GM23338 (cell line): ENCODE results near the gene PROS1. TPM values are rescaled to one million over a fixed set of nuclear protein-coding genes. Genes with fewer than 3 reads are reported as not detected.

Source experiments
- ATAC-seq: fragments of 200-7000 bp; cut with Tn5 transposase; 3 replicates; pipeline ENCODE4 v1.9.1; 2020
- DNase-seq: peaks from one replicate; pipeline ENCODE4 v3.0.0-alpha.2; 2015; ENCODE audit warnings: low spot score
- H2AFZ ChIP-seq: fragments of 200-600 bp; sonication (generic); 2 replicates; pipeline ENCODE4 v1.8.0; 2016; ENCODE audit warnings: antibody characterized with exemption, mild to moderate bottlenecking, moderate library complexity
- H3F3A ChIP-seq: fragments of 200-600 bp; sonication (generic); replicated peaks from 2 replicates; pipeline ENCODE4 v1.8.0; 2017; ENCODE audit warnings: antibody characterized with exemption, mixed run types, low read depth
- H3K27ac ChIP-seq: fragments of 200-600 bp; sonication (generic); 2 replicates; pipeline ENCODE4 v1.6.1; 2016; ENCODE audit warnings: low read depth
- H3K27me3 ChIP-seq: fragments of 200-600 bp; sonication (generic); 2 replicates; pipeline ENCODE4 v1.8.0; 2016; ENCODE audit warnings: mild to moderate bottlenecking, mixed run types, moderate library complexity; ENCODE audit not compliant: insufficient read depth
- H3K36me3 ChIP-seq: fragments of 200-600 bp; sonication (generic); 2 replicates; pipeline ENCODE4 v1.8.0; 2016; ENCODE audit warnings: mild to moderate bottlenecking; ENCODE audit not compliant: insufficient read depth
- H3K4me1 ChIP-seq: fragments of 200-600 bp; sonication (generic); 2 replicates; pipeline ENCODE4 v1.8.0; 2016; ENCODE audit warnings: mild to moderate bottlenecking, moderate library complexity; ENCODE audit not compliant: insufficient read depth
- H3K4me2 ChIP-seq: fragments of 200-600 bp; sonication (generic); 2 replicates; pipeline ENCODE4 v1.7.1; 2017; ENCODE audit warnings: mixed run types
- H3K4me3 ChIP-seq: fragments of 200-600 bp; sonication (generic); 2 replicates; pipeline ENCODE4 v1.6.1; 2016; ENCODE audit warnings: mixed run types
- H3K79me2 ChIP-seq: fragments of 200-600 bp; sonication (generic); replicated peaks from 2 replicates; pipeline ENCODE4 v1.8.0; 2017; ENCODE audit warnings: mild to moderate bottlenecking; ENCODE audit not compliant: insufficient read depth
- H3K9me2 ChIP-seq: fragments of 200-600 bp; sonication (generic); 2 replicates; pipeline ENCODE4 v1.8.0; 2017; ENCODE audit not compliant: insufficient read depth
- H4K20me1 ChIP-seq: fragments of 200-600 bp; sonication (generic); replicated peaks from 2 replicates; pipeline ENCODE4 v1.8.0; 2017; ENCODE audit warnings: mild to moderate bottlenecking; ENCODE audit not compliant: insufficient read depth
- H3K27ac Mint-ChIP-seq: 2 replicates; pipeline ENCODE4 v1.8.0; 2020; ENCODE audit warnings: inconsistent platforms, mild to moderate bottlenecking, moderate library complexity, mixed read lengths
- H3K27me3 Mint-ChIP-seq: 3 replicates; pipeline ENCODE4 v1.8.0; 2022; ENCODE audit warnings: low read depth, mild to moderate bottlenecking, moderate library complexity, mixed read lengths, inconsistent platforms; ENCODE audit not compliant: insufficient read depth, poor library complexity
- H3K36me3 Mint-ChIP-seq: 3 replicates; pipeline ENCODE4 v1.8.0; 2021; ENCODE audit warnings: low read depth, mild to moderate bottlenecking, inconsistent platforms, moderate library complexity, mixed read lengths
- H3K4me1 Mint-ChIP-seq: 3 replicates; pipeline ENCODE4 v1.8.0; 2020; ENCODE audit warnings: mild to moderate bottlenecking, inconsistent platforms, mixed read lengths
- H3K4me3 Mint-ChIP-seq: 3 replicates; pipeline ENCODE4 v1.8.0; 2021; ENCODE audit warnings: moderate library complexity, mild to moderate bottlenecking, inconsistent platforms, mixed read lengths
- H3K9me3 Mint-ChIP-seq: 3 replicates; pipeline ENCODE4 v1.8.0; 2020; ENCODE audit warnings: moderate library complexity, mild to moderate bottlenecking, inconsistent platforms, mixed read lengths
- CREB1 ChIP-seq: fragments of 250-450 bp; sonication (Bioruptor Pico); IDR thresholded peaks from 2 replicates; pipeline ENCODE4 v1.5.0; 2020; ENCODE audit warnings: low read depth, mild to moderate bottlenecking, moderate library complexity
- EZH2 ChIP-seq: fragments of 200-600 bp; sonication (generic); IDR thresholded peaks from one replicate; pipeline ENCODE4 v1.8.0; 2017; ENCODE audit warnings: antibody characterized with exemption, mild to moderate bottlenecking, low read depth; ENCODE audit not compliant: unreplicated experiment
- EZH2phosphoT487 ChIP-seq: fragments of 200-600 bp; sonication (generic); IDR thresholded peaks from one replicate; pipeline ENCODE4 v1.8.1; 2018; ENCODE audit warnings: antibody characterized with exemption; ENCODE audit not compliant: unreplicated experiment
- JUNB ChIP-seq: IDR thresholded peaks from one replicate; pipeline ENCODE4 v1.6.1; 2016; ENCODE audit warnings: antibody characterized with exemption; ENCODE audit not compliant: unreplicated experiment
- NANOG ChIP-seq: IDR thresholded peaks from 2 replicates; pipeline ENCODE4 v1.6.1; 2016; ENCODE audit warnings: antibody characterized with exemption, borderline replicate concordance
- POLR2AphosphoS5 ChIP-seq: IDR thresholded peaks from 2 replicates; pipeline ENCODE4 v1.6.1; 2016; ENCODE audit warnings: antibody characterized with exemption, low read depth
- STAT1 ChIP-seq: IDR thresholded peaks from one replicate; pipeline ENCODE4 v1.6.1; 2016; ENCODE audit warnings: antibody characterized with exemption; ENCODE audit not compliant: unreplicated experiment
- ZNF114 ChIP-seq: fragments of 250-450 bp; sonication (Bioruptor Pico); IDR thresholded peaks from 2 replicates; pipeline ENCODE4 v1.5.0; 2020; ENCODE audit warnings: mild to moderate bottlenecking, moderate library complexity
- ZNF331 ChIP-seq: fragments of 250-450 bp; sonication (Bioruptor Pico); IDR thresholded peaks from 2 replicates; pipeline ENCODE4 v1.5.0; 2020; ENCODE audit warnings: low read depth, mild to moderate bottlenecking, moderate library complexity
- polyA plus RNA-seq: library from polyadenylated mRNA; unstranded; fragments of >200 nt; fragmentation: Nextera tagmentation; extraction: Ambion mirVana; gene quantifications from 2 replicates; pipeline ENCODE4 v1.2.1, GENCODE V29; 2016
- total RNA-seq: library from RNA; depleted of rRNA; stranded (reverse); fragments of >200 nt; shearing (Covaris generic); gene quantifications from 2 replicates; pipeline ENCODE4 v1.2.3, GENCODE V29; 2014
- TF ChIP-seq, protein P1 (sequence below): IDR thresholded peaks from 2 replicates; pipeline ENCODE4 v1.6.1; 2016; ENCODE audit warnings: antibody characterized with exemption
- TF ChIP-seq, protein P2 (sequence below), 2 experiments: fragments of 200-600 bp in 1 of 2; sonication (generic) in 1 of 2; conservative IDR thresholded peaks; 2 replicates each; pipeline versions ENCODE4 v1.5.1 to v1.6.1; 2016 to 2017; ENCODE audit warnings: antibody characterized with exemption in 2 of 2, low read depth in 2 of 2, mild to moderate bottlenecking in 2 of 2, moderate library complexity in 1 of 2
- TF ChIP-seq, protein P3 (sequence below): IDR thresholded peaks from one replicate; pipeline ENCODE4 v1.6.1; 2018; ENCODE audit warnings: antibody characterized with exemption; ENCODE audit not compliant: unreplicated experiment
- TF ChIP-seq, protein P4 (sequence below): fragments of 250-450 bp; sonication (Bioruptor Pico); IDR thresholded peaks from 2 replicates; pipeline ENCODE4 v1.5.0; 2020; ENCODE audit warnings: mild to moderate bottlenecking, moderate library complexity

Gene PROS1
- total and polyA plus RNA-seq, 2 experiments from 2014 or later: 1.8 to 4.1 TPM

DNA sequence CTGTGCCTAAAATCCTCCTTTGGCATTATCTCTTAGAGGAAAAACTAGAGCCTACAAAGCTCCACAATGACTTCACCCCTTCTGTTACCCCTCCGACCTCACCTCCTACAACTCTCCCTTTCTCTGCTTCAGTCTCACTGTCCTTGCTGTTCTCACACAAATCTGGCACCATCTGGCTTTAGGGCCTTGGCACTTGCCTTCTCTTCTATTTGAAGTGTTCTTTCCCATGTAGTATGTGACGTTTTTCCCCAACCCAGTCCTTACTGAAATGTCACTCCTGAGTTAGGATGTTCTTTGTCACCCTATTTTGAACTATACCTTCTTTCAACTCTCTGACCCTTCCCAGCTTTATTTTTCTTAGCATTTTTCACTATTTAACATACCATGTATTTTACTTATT, 46.0 kb upstream of the PROS1 start:
- Mint-ChIP-seq H3K4me1 (no peaks in the 10 kb centered on the region), H3K27ac (no peak overlapping the region), H3K27me3 (no peaks in the 10 kb centered on the region), H3K36me3 (no peaks in the 10 kb centered on the region), H3K4me3 (no peak overlapping the region), H3K9me3 (no peaks in the 10 kb centered on the region)
- TF ChIP-seq ZNF114 (CRISPR knock-in tag) (no peak), EZH2phosphoT487 (no peak), ZNF331 (CRISPR knock-in tag) (no peak), CREB1 (no peak), EZH2 (no peak), STAT1 (no peak), NANOG (no peak), JUNB (no peak), POLR2AphosphoS5 (no peak)
- TF ChIP-seq, protein P1, sequence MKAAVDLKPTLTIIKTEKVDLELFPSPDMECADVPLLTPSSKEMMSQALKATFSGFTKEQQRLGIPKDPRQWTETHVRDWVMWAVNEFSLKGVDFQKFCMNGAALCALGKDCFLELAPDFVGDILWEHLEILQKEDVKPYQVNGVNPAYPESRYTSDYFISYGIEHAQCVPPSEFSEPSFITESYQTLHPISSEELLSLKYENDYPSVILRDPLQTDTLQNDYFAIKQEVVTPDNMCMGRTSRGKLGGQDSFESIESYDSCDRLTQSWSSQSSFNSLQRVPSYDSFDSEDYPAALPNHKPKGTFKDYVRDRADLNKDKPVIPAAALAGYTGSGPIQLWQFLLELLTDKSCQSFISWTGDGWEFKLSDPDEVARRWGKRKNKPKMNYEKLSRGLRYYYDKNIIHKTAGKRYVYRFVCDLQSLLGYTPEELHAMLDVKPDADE: no peak
- TF ChIP-seq, protein P2, sequence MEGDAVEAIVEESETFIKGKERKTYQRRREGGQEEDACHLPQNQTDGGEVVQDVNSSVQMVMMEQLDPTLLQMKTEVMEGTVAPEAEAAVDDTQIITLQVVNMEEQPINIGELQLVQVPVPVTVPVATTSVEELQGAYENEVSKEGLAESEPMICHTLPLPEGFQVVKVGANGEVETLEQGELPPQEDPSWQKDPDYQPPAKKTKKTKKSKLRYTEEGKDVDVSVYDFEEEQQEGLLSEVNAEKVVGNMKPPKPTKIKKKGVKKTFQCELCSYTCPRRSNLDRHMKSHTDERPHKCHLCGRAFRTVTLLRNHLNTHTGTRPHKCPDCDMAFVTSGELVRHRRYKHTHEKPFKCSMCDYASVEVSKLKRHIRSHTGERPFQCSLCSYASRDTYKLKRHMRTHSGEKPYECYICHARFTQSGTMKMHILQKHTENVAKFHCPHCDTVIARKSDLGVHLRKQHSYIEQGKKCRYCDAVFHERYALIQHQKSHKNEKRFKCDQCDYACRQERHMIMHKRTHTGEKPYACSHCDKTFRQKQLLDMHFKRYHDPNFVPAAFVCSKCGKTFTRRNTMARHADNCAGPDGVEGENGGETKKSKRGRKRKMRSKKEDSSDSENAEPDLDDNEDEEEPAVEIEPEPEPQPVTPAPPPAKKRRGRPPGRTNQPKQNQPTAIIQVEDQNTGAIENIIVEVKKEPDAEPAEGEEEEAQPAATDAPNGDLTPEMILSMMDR (conservative IDR thresholded peaks at IDR 0.05; ENCODE audit: low read depth in 2 of 2): no peak
- TF ChIP-seq, protein P3, sequence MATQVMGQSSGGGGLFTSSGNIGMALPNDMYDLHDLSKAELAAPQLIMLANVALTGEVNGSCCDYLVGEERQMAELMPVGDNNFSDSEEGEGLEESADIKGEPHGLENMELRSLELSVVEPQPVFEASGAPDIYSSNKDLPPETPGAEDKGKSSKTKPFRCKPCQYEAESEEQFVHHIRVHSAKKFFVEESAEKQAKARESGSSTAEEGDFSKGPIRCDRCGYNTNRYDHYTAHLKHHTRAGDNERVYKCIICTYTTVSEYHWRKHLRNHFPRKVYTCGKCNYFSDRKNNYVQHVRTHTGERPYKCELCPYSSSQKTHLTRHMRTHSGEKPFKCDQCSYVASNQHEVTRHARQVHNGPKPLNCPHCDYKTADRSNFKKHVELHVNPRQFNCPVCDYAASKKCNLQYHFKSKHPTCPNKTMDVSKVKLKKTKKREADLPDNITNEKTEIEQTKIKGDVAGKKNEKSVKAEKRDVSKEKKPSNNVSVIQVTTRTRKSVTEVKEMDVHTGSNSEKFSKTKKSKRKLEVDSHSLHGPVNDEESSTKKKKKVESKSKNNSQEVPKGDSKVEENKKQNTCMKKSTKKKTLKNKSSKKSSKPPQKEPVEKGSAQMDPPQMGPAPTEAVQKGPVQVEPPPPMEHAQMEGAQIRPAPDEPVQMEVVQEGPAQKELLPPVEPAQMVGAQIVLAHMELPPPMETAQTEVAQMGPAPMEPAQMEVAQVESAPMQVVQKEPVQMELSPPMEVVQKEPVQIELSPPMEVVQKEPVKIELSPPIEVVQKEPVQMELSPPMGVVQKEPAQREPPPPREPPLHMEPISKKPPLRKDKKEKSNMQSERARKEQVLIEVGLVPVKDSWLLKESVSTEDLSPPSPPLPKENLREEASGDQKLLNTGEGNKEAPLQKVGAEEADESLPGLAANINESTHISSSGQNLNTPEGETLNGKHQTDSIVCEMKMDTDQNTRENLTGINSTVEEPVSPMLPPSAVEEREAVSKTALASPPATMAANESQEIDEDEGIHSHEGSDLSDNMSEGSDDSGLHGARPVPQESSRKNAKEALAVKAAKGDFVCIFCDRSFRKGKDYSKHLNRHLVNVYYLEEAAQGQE: no peak
- TF ChIP-seq, protein P4, sequence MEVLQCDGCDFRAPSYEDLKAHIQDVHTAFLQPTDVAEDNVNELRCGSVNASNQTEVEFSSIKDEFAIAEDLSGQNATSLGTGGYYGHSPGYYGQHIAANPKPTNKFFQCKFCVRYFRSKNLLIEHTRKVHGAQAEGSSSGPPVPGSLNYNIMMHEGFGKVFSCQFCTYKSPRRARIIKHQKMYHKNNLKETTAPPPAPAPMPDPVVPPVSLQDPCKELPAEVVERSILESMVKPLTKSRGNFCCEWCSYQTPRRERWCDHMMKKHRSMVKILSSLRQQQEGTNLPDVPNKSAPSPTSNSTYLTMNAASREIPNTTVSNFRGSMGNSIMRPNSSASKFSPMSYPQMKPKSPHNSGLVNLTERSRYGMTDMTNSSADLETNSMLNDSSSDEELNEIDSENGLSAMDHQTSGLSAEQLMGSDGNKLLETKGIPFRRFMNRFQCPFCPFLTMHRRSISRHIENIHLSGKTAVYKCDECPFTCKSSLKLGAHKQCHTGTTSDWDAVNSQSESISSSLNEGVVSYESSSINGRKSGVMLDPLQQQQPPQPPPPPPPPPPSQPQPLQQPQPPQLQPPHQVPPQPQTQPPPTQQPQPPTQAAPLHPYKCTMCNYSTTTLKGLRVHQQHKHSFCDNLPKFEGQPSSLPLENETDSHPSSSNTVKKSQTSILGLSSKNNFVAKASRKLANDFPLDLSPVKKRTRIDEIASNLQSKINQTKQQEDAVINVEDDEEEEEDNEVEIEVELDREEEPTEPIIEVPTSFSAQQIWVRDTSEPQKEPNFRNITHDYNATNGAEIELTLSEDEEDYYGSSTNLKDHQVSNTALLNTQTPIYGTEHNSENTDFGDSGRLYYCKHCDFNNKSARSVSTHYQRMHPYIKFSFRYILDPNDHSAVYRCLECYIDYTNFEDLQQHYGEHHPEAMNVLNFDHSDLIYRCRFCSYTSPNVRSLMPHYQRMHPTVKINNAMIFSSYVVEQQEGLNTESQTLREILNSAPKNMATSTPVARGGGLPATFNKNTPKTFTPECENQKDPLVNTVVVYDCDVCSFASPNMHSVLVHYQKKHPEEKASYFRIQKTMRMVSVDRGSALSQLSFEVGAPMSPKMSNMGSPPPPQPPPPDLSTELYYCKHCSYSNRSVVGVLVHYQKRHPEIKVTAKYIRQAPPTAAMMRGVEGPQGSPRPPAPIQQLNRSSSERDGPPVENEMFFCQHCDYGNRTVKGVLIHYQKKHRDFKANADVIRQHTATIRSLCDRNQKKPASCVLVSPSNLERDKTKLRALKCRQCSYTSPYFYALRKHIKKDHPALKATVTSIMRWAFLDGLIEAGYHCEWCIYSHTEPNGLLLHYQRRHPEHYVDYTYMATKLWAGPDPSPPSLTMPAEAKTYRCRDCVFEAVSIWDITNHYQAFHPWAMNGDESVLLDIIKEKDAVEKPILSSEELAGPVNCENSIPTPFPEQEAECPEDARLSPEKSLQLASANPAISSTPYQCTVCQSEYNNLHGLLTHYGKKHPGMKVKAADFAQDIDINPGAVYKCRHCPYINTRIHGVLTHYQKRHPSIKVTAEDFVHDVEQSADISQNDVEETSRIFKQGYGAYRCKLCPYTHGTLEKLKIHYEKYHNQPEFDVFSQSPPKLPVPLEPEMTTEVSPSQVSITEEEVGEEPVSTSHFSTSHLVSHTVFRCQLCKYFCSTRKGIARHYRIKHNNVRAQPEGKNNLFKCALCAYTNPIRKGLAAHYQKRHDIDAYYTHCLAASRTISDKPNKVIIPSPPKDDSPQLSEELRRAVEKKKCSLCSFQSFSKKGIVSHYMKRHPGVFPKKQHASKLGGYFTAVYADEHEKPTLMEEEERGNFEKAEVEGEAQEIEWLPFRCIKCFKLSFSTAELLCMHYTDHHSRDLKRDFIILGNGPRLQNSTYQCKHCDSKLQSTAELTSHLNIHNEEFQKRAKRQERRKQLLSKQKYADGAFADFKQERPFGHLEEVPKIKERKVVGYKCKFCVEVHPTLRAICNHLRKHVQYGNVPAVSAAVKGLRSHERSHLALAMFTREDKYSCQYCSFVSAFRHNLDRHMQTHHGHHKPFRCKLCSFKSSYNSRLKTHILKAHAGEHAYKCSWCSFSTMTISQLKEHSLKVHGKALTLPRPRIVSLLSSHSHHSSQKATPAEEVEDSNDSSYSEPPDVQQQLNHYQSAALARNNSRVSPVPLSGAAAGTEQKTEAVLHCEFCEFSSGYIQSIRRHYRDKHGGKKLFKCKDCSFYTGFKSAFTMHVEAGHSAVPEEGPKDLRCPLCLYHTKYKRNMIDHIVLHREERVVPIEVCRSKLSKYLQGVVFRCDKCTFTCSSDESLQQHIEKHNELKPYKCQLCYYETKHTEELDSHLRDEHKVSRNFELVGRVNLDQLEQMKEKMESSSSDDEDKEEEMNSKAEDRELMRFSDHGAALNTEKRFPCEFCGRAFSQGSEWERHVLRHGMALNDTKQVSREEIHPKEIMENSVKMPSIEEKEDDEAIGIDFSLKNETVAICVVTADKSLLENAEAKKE: no peak
- H3K9me2 ChIP-seq: no peaks in the 10 kb centered on the region
- ATAC-seq: no peak
- DNase-seq: no peak
- H3K79me2 ChIP-seq: no peaks in the 10 kb centered on the region
- H3K36me3 ChIP-seq: no peaks in the 10 kb centered on the region
- no peak overlapping the region for H3K4me2 ChIP-seq
- H3K27me3 ChIP-seq: no peaks in the 10 kb centered on the region
- H2AFZ ChIP-seq: no peak overlapping the region
- no peaks in the 10 kb centered on the region for H4K20me1 ChIP-seq
- H3K4me3 ChIP-seq: no peak overlapping the region
- H3K27ac ChIP-seq: no peak overlapping the region
- H3K4me1 ChIP-seq: no peaks in the 10 kb centered on the region
- H3F3A ChIP-seq: no peaks in the 10 kb centered on the region
